NCI-H526 (cell line): ENCODE data around the gene XRCC4.
"Not testable (repeated sequence)": the region's sequence is repeated elsewhere in the genome, so short reads cannot be mapped to it uniquely, and the experiment has no call there.

Source experiments
- DNase-seq, 2 experiments: peaks; one replicate each; lab custom pipeline; 2025; lab: John Stamatoyannopoulos, UW

The XRCC4 gene

GRCh38 chr5:83353231-83353630 lies 275.9 kb downstream of the XRCC4 start:
- DNase-seq = no peak

GRCh38 chr5:83353774-83354173 lies 276.4 kb downstream of the XRCC4 start:
- DNase-seq = no peak

- DNase-seq = no peak
These were observed 277.6 kb downstream of the XRCC4 start for GRCh38 chr5:83354958-83355357.

GRCh38 chr5:83355482-83356014 lies 278.2 kb downstream of the XRCC4 start:
- DNase-seq = not testable (repeated sequence)

GRCh38 chr5:83357621-83358231 lies 280.4 kb downstream of the XRCC4 start:
- DNase-seq = no peak

- DNase-seq = no peak
These were observed 283.2 kb downstream of the XRCC4 start for GRCh38 chr5:83360573-83360972.

- DNase-seq = no peak
These were observed 285.2 kb downstream of the XRCC4 start for GRCh38 chr5:83362526-83362925.

GRCh38 chr5:83363111-83363885 lies 286.0 kb downstream of the XRCC4 start:
- DNase-seq = no peak

- DNase-seq = no peak
These were observed 286.5 kb downstream of the XRCC4 start for GRCh38 chr5:83363886-83364275.

- DNase-seq = no peak
These were observed 287.3 kb downstream of the XRCC4 start for GRCh38 chr5:83364312-83365299.

- DNase-seq = no peak
These were observed 291.0 kb downstream of the XRCC4 start for GRCh38 chr5:83368319-83368718.

- no peak for DNase-seq
These were observed 291.5 kb downstream of the XRCC4 start for GRCh38 chr5:83368835-83369234.

- no peak for DNase-seq
These were observed 293.6 kb downstream of the XRCC4 start for GRCh38 chr5:83370957-83371356.

- no peak for DNase-seq
These were observed 294.4 kb downstream of the XRCC4 start for GRCh38 chr5:83371726-83372125.

GRCh38 chr5:83374547-83374946 lies 297.2 kb downstream of the XRCC4 start:
- no peak for DNase-seq

- DNase-seq = no peak
These were observed 297.9 kb downstream of the XRCC4 start for GRCh38 chr5:83375049-83375745.

GRCh38 chr5:83376461-83376860 lies 299.1 kb downstream of the XRCC4 start:
- no peak for DNase-seq

GRCh38 chr5:83377131-83377865 lies 300.0 kb downstream of the XRCC4 start:
- DNase-seq = no peak

- DNase-seq = no peak
These were observed 301.4 kb downstream of the XRCC4 start for GRCh38 chr5:83378624-83379289.

GRCh38 chr5:83385812-83386211 lies 308.5 kb downstream of the XRCC4 start:
- no peak for DNase-seq
